KOPT-K1 (cell line): ENCODE data around the gene GIT2.

Experiments
- H3K27ac ChIP-seq: fragments of 200-600 bp; sonication (generic); 2 replicates; pipeline ENCODE4 v1.5.1; 2016; ENCODE audit warnings: antibody characterized with exemption, mild to moderate bottlenecking, low read depth, low read length; ENCODE audit not compliant: poor library complexity, severe bottlenecking
- H3K36me3 ChIP-seq: fragments of 200-600 bp; sonication (generic); 2 replicates; pipeline ENCODE4 v1.5.1; 2017; ENCODE audit warnings: antibody characterized with exemption, mild to moderate bottlenecking, low read length, moderate library complexity; ENCODE audit not compliant: insufficient read depth
- H3K9me3 ChIP-seq: fragments of 200-600 bp; sonication (generic); 2 replicates; pipeline ENCODE4 v1.5.1; 2017; ENCODE audit warnings: antibody characterized with exemption, low read length, mild to moderate bottlenecking; ENCODE audit not compliant: insufficient read depth, poor library complexity, severe bottlenecking

Gene GIT2

GRCh38 chr12:109950625-109951024 lies 45.5 kb downstream of the GIT2 start:
- peaks cover 98% of the 10 kb centered on the region for H3K36me3 ChIP-seq
- no peak overlapping the region for H3K27ac ChIP-seq

GRCh38 chr12:109949089-109949488 lies 47.1 kb downstream of the GIT2 start:
- H3K36me3 ChIP-seq: peaks cover 100% of the 10 kb centered on the region
- H3K9me3 ChIP-seq: no peaks in the 10 kb centered on the region
- no peak overlapping the region for H3K27ac ChIP-seq

More at GRCh38 chr12:109950625-109951024, 45.5 kb downstream of the GIT2 start:
- H3K9me3 ChIP-seq: no peaks in the 10 kb centered on the region

GRCh38 chr12:109948368-109948767 lies 47.8 kb downstream of the GIT2 start:
- Histone ChIP-seq H3K9me3 (no peaks in the 10 kb centered on the region), H3K36me3 (peaks cover 97% of the 10 kb centered on the region), H3K27ac (no peak overlapping the region)

GRCh38 chr12:109947521-109947920 lies 48.6 kb downstream of the GIT2 start:
- Histone ChIP-seq H3K36me3 (peaks cover 94% of the 10 kb centered on the region), H3K9me3 (no peaks in the 10 kb centered on the region), H3K27ac (no peak overlapping the region)

- peaks cover 92% of the 10 kb centered on the region for H3K36me3 ChIP-seq
- no peak overlapping the region for H3K27ac ChIP-seq
- H3K9me3 ChIP-seq: no peaks in the 10 kb centered on the region
These were observed 49.3 kb downstream of the GIT2 start for GRCh38 chr12:109946913-109947312.

GRCh38 chr12:109946505-109946904 lies 49.7 kb downstream of the GIT2 start:
- H3K9me3 ChIP-seq: no peaks in the 10 kb centered on the region
- H3K36me3 ChIP-seq: peaks cover 92% of the 10 kb centered on the region
- no peak overlapping the region for H3K27ac ChIP-seq

- no peaks in the 10 kb centered on the region for H3K9me3 ChIP-seq
- peaks cover 87% of the 10 kb centered on the region for H3K36me3 ChIP-seq
- H3K27ac ChIP-seq: no peak overlapping the region
These were observed 51.4 kb downstream of the GIT2 start for GRCh38 chr12:109944561-109945359.

- H3K9me3 ChIP-seq: no peaks in the 10 kb centered on the region
- no peak overlapping the region for H3K27ac ChIP-seq
- peaks cover 84% of the 10 kb centered on the region for H3K36me3 ChIP-seq
These were observed 52.4 kb downstream of the GIT2 start for GRCh38 chr12:109943811-109944210.

- Histone ChIP-seq H3K27ac (no peak overlapping the region), H3K9me3 (no peaks in the 10 kb centered on the region), H3K36me3 (peaks cover 84% of the 10 kb centered on the region)
These were observed 55.7 kb downstream of the GIT2 start for GRCh38 chr12:109940339-109940923.

- no peak overlapping the region for H3K27ac ChIP-seq
- no peaks in the 10 kb centered on the region for H3K9me3 ChIP-seq
- peaks cover 84% of the 10 kb centered on the region for H3K36me3 ChIP-seq
These were observed 56.7 kb downstream of the GIT2 start for GRCh38 chr12:109939504-109939903.

GRCh38 chr12:109938947-109939346 lies 57.2 kb downstream of the GIT2 start:
- no peak overlapping the region for H3K27ac ChIP-seq
- peaks cover 84% of the 10 kb centered on the region for H3K36me3 ChIP-seq
- no peaks in the 10 kb centered on the region for H3K9me3 ChIP-seq

GRCh38 chr12:109937371-109937770 lies 58.8 kb downstream of the GIT2 start:
- H3K27ac ChIP-seq: no peak overlapping the region
- H3K9me3 ChIP-seq: no peaks in the 10 kb centered on the region
- H3K36me3 ChIP-seq: peaks cover 90% of the 10 kb centered on the region

- Histone ChIP-seq H3K9me3 (no peaks in the 10 kb centered on the region), H3K27ac (no peak overlapping the region), H3K36me3 (peaks cover 100% of the 10 kb centered on the region)
These were observed 62.1 kb downstream of the GIT2 start for GRCh38 chr12:109934026-109934425.

GRCh38 chr12:109932878-109933503 lies 63.2 kb downstream of the GIT2 start:
- Histone ChIP-seq H3K9me3 (no peaks in the 10 kb centered on the region), H3K36me3 (peaks cover 98% of the 10 kb centered on the region), H3K27ac (no peak overlapping the region)

GRCh38 chr12:109931143-109931542 lies 65.0 kb downstream of the GIT2 start:
- no peaks in the 10 kb centered on the region for H3K9me3 ChIP-seq
- H3K27ac ChIP-seq: no peak overlapping the region
- peaks cover 95% of the 10 kb centered on the region for H3K36me3 ChIP-seq
